Vagina (tissue), 2 donors: ENCODE results near the gene FOCAD. TPM values are rescaled to one million over a fixed set of nuclear protein-coding genes. Genes with fewer than 3 reads are reported as not detected.

Experiments used
- DNase-seq, 2 donors: peaks; one replicate each; pipeline ENCODE4 v3.0.0-alpha.2; 2017; ENCODE audit errors: extremely low spot score in 2 of 2
- H3K27ac ChIP-seq: fragments of 200-600 bp; sonication (generic); one replicate; pipeline ENCODE4 v1.5.1; 2019
- H3K27me3 ChIP-seq: fragments of 200-600 bp; sonication (generic); one replicate; pipeline ENCODE4 v1.5.1; 2019
- H3K36me3 ChIP-seq, 2 donors: fragments of 200-600 bp; sonication (generic); one replicate each; pipeline ENCODE4 v1.5.1; 2017 to 2019
- H3K4me1 ChIP-seq: fragments of 200-600 bp; sonication (generic); one replicate; pipeline ENCODE4 v1.5.1; 2019
- H3K4me3 ChIP-seq, 2 donors: fragments of 200-600 bp; sonication (generic); 1 replicate in 1 of 2; 2 replicates in 1 of 2; pipeline ENCODE4 v1.5.1; 2016 to 2019
- H3K9me3 ChIP-seq: fragments of 200-600 bp; sonication (generic); one replicate; pipeline ENCODE4 v1.5.1; 2019
- POLR2A ChIP-seq, 2 donors: fragments of 450-650 bp; IDR thresholded peaks; one replicate each; pipeline ENCODE4 v1.6.1; 2017; ENCODE audit warnings: antibody characterized with exemption in 2 of 2, mild to moderate bottlenecking in 2 of 2, moderate library complexity in 2 of 2
- POLR2AphosphoS5 ChIP-seq, 2 donors: sonication (generic); formaldehyde crosslinking; IDR thresholded peaks; one replicate each; pipeline ENCODE4 v1.9.0; 2017; ENCODE audit warnings: antibody characterized with exemption in 2 of 2, mild to moderate bottlenecking in 2 of 2, low read depth in 1 of 2; ENCODE audit not compliant: insufficient read depth in 1 of 2
- intact Hi-C: fragments of 100-400 bp; cut with DNase I; formaldehyde crosslinking; loops from one replicate; pipeline ENCODE4 v1.15.1; 2023
- total RNA-seq: library from RNA; depleted of rRNA; stranded (reverse); fragments of >200 nt; gene quantifications from one replicate; pipeline ENCODE4 v1.2.3, GENCODE V29; 2016
- TF ChIP-seq, protein P1 (sequence below), 3 experiments: fragments of 450-650 bp in 2 of 3; fragments of 200-600 bp in 1 of 3; sonication (generic) in 1 of 3; IDR thresholded peaks; one replicate each; pipeline ENCODE4 v1.5.1; 2017 to 2019; ENCODE audit warnings: antibody characterized with exemption in 3 of 3, mild to moderate bottlenecking in 2 of 3, moderate library complexity in 2 of 3

Gene FOCAD
- total RNA-seq, 1 donor from 2014 or later = 39.8 TPM

DNA sequence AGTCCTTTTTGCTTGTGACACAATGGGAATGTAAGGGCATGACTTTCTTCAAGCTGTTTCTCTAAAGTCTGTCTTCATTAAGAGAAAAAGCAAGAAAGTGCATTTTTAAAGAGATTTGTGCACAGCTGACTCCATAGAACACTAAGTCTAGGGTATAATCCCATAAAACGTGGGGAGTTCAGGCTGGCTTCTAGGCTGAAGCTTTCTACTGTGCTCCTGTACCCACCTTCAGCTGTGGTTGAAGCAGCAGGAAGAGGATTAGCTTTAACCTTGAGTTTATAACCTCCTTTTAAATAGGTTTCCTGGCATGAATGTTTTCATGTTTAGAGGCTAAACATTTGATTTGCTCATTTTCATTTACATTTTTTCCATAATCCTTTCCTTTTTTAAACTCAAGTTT is 220.9 kb downstream of the FOCAD start:
- intact Hi-C loops = no loop called here
- no peak overlapping the region for H3K4me3 ChIP-seq
- TF ChIP-seq, protein P1, sequence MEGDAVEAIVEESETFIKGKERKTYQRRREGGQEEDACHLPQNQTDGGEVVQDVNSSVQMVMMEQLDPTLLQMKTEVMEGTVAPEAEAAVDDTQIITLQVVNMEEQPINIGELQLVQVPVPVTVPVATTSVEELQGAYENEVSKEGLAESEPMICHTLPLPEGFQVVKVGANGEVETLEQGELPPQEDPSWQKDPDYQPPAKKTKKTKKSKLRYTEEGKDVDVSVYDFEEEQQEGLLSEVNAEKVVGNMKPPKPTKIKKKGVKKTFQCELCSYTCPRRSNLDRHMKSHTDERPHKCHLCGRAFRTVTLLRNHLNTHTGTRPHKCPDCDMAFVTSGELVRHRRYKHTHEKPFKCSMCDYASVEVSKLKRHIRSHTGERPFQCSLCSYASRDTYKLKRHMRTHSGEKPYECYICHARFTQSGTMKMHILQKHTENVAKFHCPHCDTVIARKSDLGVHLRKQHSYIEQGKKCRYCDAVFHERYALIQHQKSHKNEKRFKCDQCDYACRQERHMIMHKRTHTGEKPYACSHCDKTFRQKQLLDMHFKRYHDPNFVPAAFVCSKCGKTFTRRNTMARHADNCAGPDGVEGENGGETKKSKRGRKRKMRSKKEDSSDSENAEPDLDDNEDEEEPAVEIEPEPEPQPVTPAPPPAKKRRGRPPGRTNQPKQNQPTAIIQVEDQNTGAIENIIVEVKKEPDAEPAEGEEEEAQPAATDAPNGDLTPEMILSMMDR (IDR thresholded peaks at IDR 0.05) = no peak
- no peak for TF ChIP-seq POLR2AphosphoS5 (IDR thresholded peaks at IDR 0.05; ENCODE audit: insufficient read depth in 1 of 2, low read depth in 1 of 2)
- TF ChIP-seq POLR2A (IDR thresholded peaks at IDR 0.05) = no peak
- no peak for DNase-seq
- no peaks in the 10 kb centered on the region for H3K36me3 ChIP-seq
- H3K27me3 ChIP-seq = no peaks in the 10 kb centered on the region
- no peak overlapping the region for H3K27ac ChIP-seq
- no peaks in the 10 kb centered on the region for H3K9me3 ChIP-seq
- H3K4me1 ChIP-seq = no peaks in the 10 kb centered on the region

- H3K4me1 ChIP-seq = no peaks in the 10 kb centered on the region
- intact Hi-C loops = no loop called here
- DNase-seq = no peak
- H3K27me3 ChIP-seq = no peaks in the 10 kb centered on the region
- TF ChIP-seq, protein P1 (IDR thresholded peaks at IDR 0.05) = no peak
- TF ChIP-seq POLR2A (IDR thresholded peaks at IDR 0.05) (no peak), POLR2AphosphoS5 (IDR thresholded peaks at IDR 0.05; ENCODE audit: insufficient read depth in 1 of 2, low read depth in 1 of 2) (no peak)
- H3K36me3 ChIP-seq = no peaks in the 10 kb centered on the region
- no peak overlapping the region for H3K27ac ChIP-seq
- no peak overlapping the region for H3K4me3 ChIP-seq
- no peaks in the 10 kb centered on the region for H3K9me3 ChIP-seq
Measured at GRCh38 chr9:20906326-20906725, 222.3 kb downstream of the FOCAD start.

GRCh38 chr9:20908461-20908860 is 224.4 kb downstream of the FOCAD start:
- Histone ChIP-seq H3K36me3 (no peaks in the 10 kb centered on the region), H3K4me1 (no peaks in the 10 kb centered on the region), H3K27me3 (no peaks in the 10 kb centered on the region), H3K4me3 (no peak overlapping the region), H3K27ac (no peak overlapping the region), H3K9me3 (no peaks in the 10 kb centered on the region)
- TF ChIP-seq POLR2A (IDR thresholded peaks at IDR 0.05) (no peak), POLR2AphosphoS5 (IDR thresholded peaks at IDR 0.05; ENCODE audit: insufficient read depth in 1 of 2, low read depth in 1 of 2) (no peak)
- TF ChIP-seq, protein P1 (IDR thresholded peaks at IDR 0.05) = no peak
- no peak for DNase-seq
- intact Hi-C loops = no loop called here

GRCh38 chr9:20914556-20914955 is 230.5 kb downstream of the FOCAD start:
- intact Hi-C loops = no loop called here
- Histone ChIP-seq H3K4me1 (no peaks in the 10 kb centered on the region), H3K9me3 (no peaks in the 10 kb centered on the region), H3K27ac (no peak overlapping the region), H3K36me3 (no peaks in the 10 kb centered on the region), H3K27me3 (no peaks in the 10 kb centered on the region), H3K4me3 (no peak overlapping the region)
- TF ChIP-seq POLR2A (IDR thresholded peaks at IDR 0.05) (no peak), POLR2AphosphoS5 (IDR thresholded peaks at IDR 0.05; ENCODE audit: insufficient read depth in 1 of 2, low read depth in 1 of 2) (no peak)
- TF ChIP-seq, protein P1 (IDR thresholded peaks at IDR 0.05) = no peak
- no peak for DNase-seq

- Histone ChIP-seq H3K4me1 (no peaks in the 10 kb centered on the region), H3K27ac (no peak overlapping the region), H3K4me3 (no peak overlapping the region), H3K27me3 (no peaks in the 10 kb centered on the region), H3K36me3 (no peaks in the 10 kb centered on the region), H3K9me3 (no peaks in the 10 kb centered on the region)
- intact Hi-C loops = no loop called here
- no peak for DNase-seq
- TF ChIP-seq, protein P1 (IDR thresholded peaks at IDR 0.05) = no peak
- TF ChIP-seq POLR2A (IDR thresholded peaks at IDR 0.05) (no peak), POLR2AphosphoS5 (IDR thresholded peaks at IDR 0.05; ENCODE audit: insufficient read depth in 1 of 2, low read depth in 1 of 2) (no peak)
Measured at GRCh38 chr9:20921362-20921761, 237.3 kb downstream of the FOCAD start.
